NCI-H2081 treated with DMSO at 0.1 percent for 48 hours (cell line): Measurements from ENCODE around the gene GNAS.

Source experiments
- DNase-seq: peaks from one replicate; lab custom pipeline; 2025; lab: John Stamatoyannopoulos, UW

Gene GNAS

GRCh38 chr20:58854638-58855471 lies 2.3 kb downstream of the GNAS start:
- no peak for DNase-seq

- DNase-seq = no peak
These were observed 3.2 kb downstream of the GNAS start for GRCh38 chr20:58855506-58856389.

- no peak for DNase-seq
These were observed 10.7 kb downstream of the GNAS start for GRCh38 chr20:58863044-58863790.

GRCh38 chr20:58864346-58864745 lies 11.8 kb downstream of the GNAS start:
- no peak for DNase-seq

GRCh38 chr20:58865843-58866242 lies 13.3 kb downstream of the GNAS start:
- no peak for DNase-seq

- no peak for DNase-seq
These were observed 14.7 kb downstream of the GNAS start for GRCh38 chr20:58867211-58867610.

- DNase-seq = no peak
These were observed 16.3 kb downstream of the GNAS start for GRCh38 chr20:58868795-58869194.

GRCh38 chr20:58869662-58870227 lies 17.2 kb downstream of the GNAS start:
- DNase-seq = no peak

- no peak for DNase-seq
These were observed 17.9 kb downstream of the GNAS start for GRCh38 chr20:58870293-58871014.

GRCh38 chr20:58871533-58872102 lies 19.1 kb downstream of the GNAS start:
- DNase-seq = no peak

- no peak for DNase-seq
These were observed 22.0 kb downstream of the GNAS start for GRCh38 chr20:58874469-58874868.

GRCh38 chr20:58875111-58875510 lies 22.6 kb downstream of the GNAS start:
- no peak for DNase-seq

GRCh38 chr20:58875541-58876134 lies 23.1 kb downstream of the GNAS start:
- no peak for DNase-seq

GRCh38 chr20:58876437-58876836 lies 23.9 kb downstream of the GNAS start:
- no peak for DNase-seq

- DNase-seq = no peak
These were observed 24.8 kb downstream of the GNAS start for GRCh38 chr20:58877050-58877975.

GRCh38 chr20:58877976-58878360 lies 25.5 kb downstream of the GNAS start:
- DNase-seq = no peak

- no peak for DNase-seq
These were observed 25.9 kb downstream of the GNAS start for GRCh38 chr20:58878399-58878798.

- DNase-seq = no peak
These were observed 27.9 kb downstream of the GNAS start for GRCh38 chr20:58880441-58880840.

GRCh38 chr20:58880994-58881752 lies 28.7 kb downstream of the GNAS start:
- DNase-seq = no peak
